Transverse colon (tissue), 4 donors: Measurements from ENCODE around the gene RAB6B. TPM values are rescaled to one million over a fixed set of nuclear protein-coding genes. Genes with fewer than 3 reads are reported as not detected.

Experiments used
- DNase-seq: peaks from one replicate; pipeline ENCODE4 v3.0.0-alpha.2; 2019
- H3K27ac ChIP-seq, 4 donors: fragments of 200-600 bp; sonication (generic); 2 replicates each; pipeline ENCODE4 v1.5.1; 2016 to 2018; ENCODE audit warnings: inconsistent platforms in 4 of 4
- H3K27me3 ChIP-seq: fragments of 200-600 bp; sonication (generic); 2 replicates; pipeline ENCODE4 v1.5.1; 2017; ENCODE audit warnings: inconsistent platforms
- H3K36me3 ChIP-seq, 4 donors: fragments of 200-600 bp; sonication (generic); 2 replicates each; pipeline ENCODE4 v1.5.1; 2017 to 2019; ENCODE audit warnings: inconsistent platforms in 4 of 4
- H3K4me1 ChIP-seq, 4 donors: fragments of 200-600 bp; sonication (generic); 2 replicates each; pipeline ENCODE4 v1.5.1; 2017 to 2020; ENCODE audit warnings: inconsistent platforms in 4 of 4
- H3K4me3 ChIP-seq, 4 donors: fragments of 200-600 bp; sonication (generic); 1 replicate in 1 of 4; 2 replicates in 3 of 4; pipeline versions ENCODE4 v1.5.1 to v1.6.1; 2017 to 2019; ENCODE audit warnings: inconsistent platforms in 4 of 4
- H3K9me3 ChIP-seq, 2 donors: fragments of 200-600 bp; sonication (generic); 2 replicates each; pipeline ENCODE4 v1.5.1; 2017 to 2019; ENCODE audit warnings: inconsistent platforms in 2 of 2
- CTCF ChIP-seq, 5 experiments: fragments of 200-600 bp in 3 of 5; fragments of 450-650 bp in 2 of 5; sonication (generic) in 3 of 5; IDR thresholded peaks; 1 replicate in 2 of 5; 2 replicates in 3 of 5; pipeline ENCODE4 v1.5.1; 2016 to 2017; ENCODE audit warnings: antibody characterized with exemption in 5 of 5, inconsistent platforms in 3 of 5, mild to moderate bottlenecking in 2 of 5, moderate library complexity in 1 of 5
- EP300 ChIP-seq: sonication (generic); formaldehyde crosslinking; IDR thresholded peaks from one replicate; pipeline ENCODE4 v1.6.1; 2017; ENCODE audit warnings: antibody characterized with exemption, low read depth
- POLR2A ChIP-seq: fragments of 450-650 bp; IDR thresholded peaks from one replicate; pipeline ENCODE4 v1.6.1; 2016; ENCODE audit warnings: antibody characterized with exemption, mild to moderate bottlenecking, moderate library complexity
- POLR2AphosphoS5 ChIP-seq, 3 donors: sonication (generic); formaldehyde crosslinking; IDR thresholded peaks; one replicate each; pipeline ENCODE4 v1.6.1; 2016; ENCODE audit warnings: antibody characterized with exemption in 3 of 3
- WGBS, 2 donors: methylation state at CpG; one replicate each; pipeline ENCODE4 v1.1.5; 2018; ENCODE audit warnings: low coverage in 1 of 2; 5-methylcytosine and 5-hydroxymethylcytosine counted together
- in situ Hi-C, 4 donors: fragments of 200-750 bp; cut with MboI; loops; one replicate each; pipeline versions ENCODE4 v1.15.0 to v1.15.1; 2017; ENCODE audit warnings: low sequenced_read_pairs in 3 of 4, low pct_ligation_motif_present in 1 of 4, low pct_unique_long_range_greater_than_20kb in 1 of 4
- intact Hi-C: fragments of 100-400 bp; cut with DNase I; formaldehyde crosslinking; loops from one replicate; pipeline ENCODE4 v1.15.1; 2023; ENCODE audit warnings: low total_unique reads
- total RNA-seq, 4 donors: library from RNA; depleted of rRNA; stranded (reverse); fragments of >200 nt; gene quantifications; one replicate each; pipeline ENCODE4 v1.1.0, GENCODE V29; 2016

RAB6B gene
- total RNA-seq, 4 donors from 2014 or later = 1.2 to 4.8 (median 2.2) TPM

- Histone ChIP-seq H3K27ac (no peak overlapping the region), H3K4me1 (peaks cover 4 to 18% (median 10%) of the 10 kb centered on the region in 4 donors), H3K36me3 (no peaks in the 10 kb centered on the region), H3K4me3 (no peak overlapping the region), H3K9me3 (no peaks in the 10 kb centered on the region), H3K27me3 (no peaks in the 10 kb centered on the region)
- intact Hi-C loops (no loop called here), in situ Hi-C loops (loop anchor here in 2 of 4 donors (25.0 kb wide), 1 partner anchor 1195 kb away; no protein-coding TSS in a partner anchor)
- WGBS, 2 donors = 96 to 100% methylated on average over 2 to 6 of the region's 6 CpGs
- TF ChIP-seq POLR2A (no peak), EP300 (no peak), POLR2AphosphoS5 (IDR thresholded peaks at IDR 0.05) (no peak), CTCF (IDR thresholded peaks at IDR 0.05) (no peak)
- DNase-seq = no peak
Measured at GRCh38 chr3:133932009-133932408, 36.3 kb upstream of the RAB6B start.

GRCh38 chr3:133931084-133931483 lies 35.4 kb upstream of the RAB6B start:
- H3K4me3 ChIP-seq = no peak overlapping the region
- 97 to 100% methylated on average over 2 to 8 of the region's 8 CpGs for WGBS, 2 donors
- H3K4me1 ChIP-seq = peaks cover 4 to 18% (median 10%) of the 10 kb centered on the region in 4 donors
- DNase-seq = no peak
- no peak for TF ChIP-seq POLR2A
- TF ChIP-seq EP300 = no peak
- no peak for TF ChIP-seq POLR2AphosphoS5 (IDR thresholded peaks at IDR 0.05)
- no peak for TF ChIP-seq CTCF (IDR thresholded peaks at IDR 0.05)
- intact Hi-C loops = no loop called here
- no peaks in the 10 kb centered on the region for H3K27me3 ChIP-seq
- no peaks in the 10 kb centered on the region for H3K36me3 ChIP-seq
- in situ Hi-C loops = loop anchor here in 2 of 4 donors (25.0 kb wide), 1 partner anchor 1194 kb away; no protein-coding TSS in a partner anchor
- H3K27ac ChIP-seq = no peak overlapping the region
- no peaks in the 10 kb centered on the region for H3K9me3 ChIP-seq

- no peak for DNase-seq
- Histone ChIP-seq H3K4me3 (no peak overlapping the region), H3K27ac (no peak overlapping the region), H3K27me3 (no peaks in the 10 kb centered on the region), H3K36me3 (no peaks in the 10 kb centered on the region), H3K9me3 (no peaks in the 10 kb centered on the region), H3K4me1 (peaks cover 4 to 18% (median 10%) of the 10 kb centered on the region in 4 donors)
- intact Hi-C loops (no loop called here), in situ Hi-C loops (loop anchor here in 2 of 4 donors (25.0 kb wide), 1 partner anchor 1193 kb away; no protein-coding TSS in a partner anchor)
- 86 to 100% methylated on average over 1 of the region's 1 CpG for WGBS, 2 donors
- TF ChIP-seq CTCF (IDR thresholded peaks at IDR 0.05) (peak; percentile 31 to 61 (median 49)), EP300 (no peak)
Measured at GRCh38 chr3:133930341-133930933, 34.8 kb upstream of the RAB6B start.

GRCh38 chr3:133928903-133929607 lies 33.4 kb upstream of the RAB6B start:
- DNase-seq = no peak
- H3K4me3 ChIP-seq = no peak overlapping the region
- intact Hi-C loops = loop anchor here (5.0 kb wide), 1 partner anchor 107 kb away; no protein-coding TSS in a partner anchor
- no peak overlapping the region for H3K27ac ChIP-seq
- in situ Hi-C loops = loop anchor here in 3 of 4 donors (10.0 to 25.0 kb wide), 3 partner anchors 104 to 1192 kb away; partner anchors contain the start of gene TOPBP1 (in 1 of the 3)
- H3K36me3 ChIP-seq = no peaks in the 10 kb centered on the region
- no peaks in the 10 kb centered on the region for H3K27me3 ChIP-seq
- TF ChIP-seq POLR2A (no peak), EP300 (no peak), CTCF (IDR thresholded peaks at IDR 0.05) (no peak), POLR2AphosphoS5 (IDR thresholded peaks at IDR 0.05) (no peak)
- H3K9me3 ChIP-seq = no peaks in the 10 kb centered on the region
- H3K4me1 ChIP-seq = peaks cover 4 to 8% (median 7%) of the 10 kb centered on the region in 4 donors
- 84 to 88% methylated on average over 5 to 14 of the region's 14 CpGs for WGBS, 2 donors
